Heart left ventricle (tissue), 16 donors: Measurements from ENCODE around the gene LSM12. TPM values are rescaled to one million over a fixed set of nuclear protein-coding genes. Genes with fewer than 3 reads are reported as not detected.
A peak's percentile ranks its signal among the peaks of the same experiment; 100 is the strongest.

Experiments
- ATAC-seq, 4 donors: fragments of 200-7000 bp; cut with Tn5 transposase; one replicate each; pipeline ENCODE4 v1.9.1; 2020 to 2022; ENCODE audit warnings: moderate library complexity in 4 of 4, mild to moderate bottlenecking in 3 of 4, moderate number of reproducible peaks in 1 of 4
- DNase-seq, 5 donors: peaks; one replicate each; pipeline ENCODE4 v3.0.0-alpha.2; 2020
- H3K27ac ChIP-seq, 12 donors: fragments of 200-600 bp; sonication (generic) in 4 of 12; one replicate each; pipeline versions ENCODE4 v1.5.0 to v1.8.0; 2016 to 2022; ENCODE audit warnings: mild to moderate bottlenecking in 2 of 12
- H3K27me3 ChIP-seq, 9 donors: fragments of 200-600 bp; sonication (generic) in 2 of 9; one replicate each; pipeline versions ENCODE4 v1.5.1 to v1.8.0; 2016 to 2022; ENCODE audit warnings: mild to moderate bottlenecking in 3 of 9
- H3K36me3 ChIP-seq, 9 donors: fragments of 200-600 bp; sonication (generic) in 2 of 9; one replicate each; pipeline versions ENCODE4 v1.5.0 to v1.8.0; 2018 to 2022; ENCODE audit warnings: mild to moderate bottlenecking in 2 of 9
- H3K4me1 ChIP-seq, 12 donors: fragments of 200-600 bp; sonication (generic) in 4 of 12; one replicate each; pipeline versions ENCODE4 v1.5.0 to v1.8.0; 2016 to 2022; ENCODE audit warnings: mild to moderate bottlenecking in 3 of 12
- H3K4me3 ChIP-seq, 12 donors: fragments of 200-600 bp; sonication (generic) in 4 of 12; one replicate each; pipeline versions ENCODE4 v1.5.0 to v1.8.0; 2017 to 2022; ENCODE audit warnings: mild to moderate bottlenecking in 9 of 12, moderate library complexity in 4 of 12
- H3K9me3 ChIP-seq, 12 donors: fragments of 200-600 bp; sonication (generic) in 4 of 12; one replicate each; pipeline versions ENCODE4 v1.5.0 to v1.8.0; 2016 to 2022; ENCODE audit warnings: mild to moderate bottlenecking in 1 of 12
- CTCF ChIP-seq, 12 donors: fragments of 200-600 bp; sonication (generic) in 4 of 12; IDR thresholded peaks; one replicate each; pipeline versions ENCODE4 v1.5.0 to v1.8.0; 2018 to 2022; ENCODE audit warnings: antibody characterized with exemption in 12 of 12, mild to moderate bottlenecking in 5 of 12
- POLR2A ChIP-seq, 2 donors: fragments of 450-650 bp; IDR thresholded peaks; one replicate each; pipeline ENCODE4 v1.6.1; 2017; ENCODE audit warnings: antibody characterized with exemption in 2 of 2, mild to moderate bottlenecking in 2 of 2, moderate library complexity in 2 of 2
- WGBS, 4 donors: extraction: QIAGEN DNeasy Blood & Tissue Kit in 2 of 4; methylation state at CpG; one replicate each; pipeline versions ENCODE4 v1.1.5 to v1.1.7; 2013 to 2018; 5-methylcytosine and 5-hydroxymethylcytosine counted together
- intact Hi-C, 10 donors: fragments of 100-400 bp; cut with DNase I; formaldehyde crosslinking; loops; one replicate each; pipeline versions ENCODE4 v1.11.1 to v1.14.2; 2022
- polyA plus RNA-seq, 2 donors: library from polyadenylated mRNA; stranded (reverse); fragments of 200-250 nt; gene quantifications; one replicate each; pipeline ENCODE4 v1.2.3, GENCODE V29; 2013
- total RNA-seq, 9 donors: library from RNA; depleted of rRNA in 2 of 9; stranded (reverse); fragments of >200 nt in 2 of 9; fragmentation: NEBNext Ultra II Directional in 3 of 9; extraction: Animal tissue kit (Norgen Biotek cat#: 25700) in 3 of 9; gene quantifications; one replicate each; pipeline versions ENCODE4 v1.1.0 to v1.2.4, GENCODE V29; 2016 to 2023
- donor health status: ischemic (EF 13 %, LVEDD 7.1; RV severe dilation, severe dysfunction).
- donor health status: healthy with polysubstance abuse.
- donor health status: DM: no; HTN: yes; CAD: no.
- donor health status: DM: no; HTN: no; CAD: no.
- donor health status: ischemic (EF 25% LVEDD 6.9; RV normal size, moderate dysfunction).
- donor health status: ischemic (EF 25% LVEDD 5.7; RV mildly dilated, moderate dysfunction).
- donor health status: healthy.
- donor health status: DM: yes; HTN: yes; CAD: no.
- donor health status: ischemic (EF 35%, LVEDD 5.7; RV mildly dilated, moderate dysfunction).
- donor health status: nonischemic (EF 11% LVEDD 7.7; RV severe dilation, severe dysfunction).
- donor health status: DM: yes; HTN: yes; CAD: no.
- donor health status: PGD.
- donor health status: ischemic (EF 29% LVEDD 5.4; RV normal size, mild dysfunction).
- donor health status: nonischemic (EF 23%, LVEDD 6.1; RV moderate dilation, normal function).

Gene LSM12
- total and polyA plus RNA-seq, 11 donors, result 30.8 to 55.6 (median 43.7) TPM

GRCh38 chr17:44086364-44087311 lies 20.2 kb upstream of the LSM12 start:
- Histone ChIP-seq H3K27ac (peak overlapping the region in 4 of 12 donors; percentile 13 to 64 (median 41)), H3K36me3 (peaks cover 0 to 100% (median 88%) of the 10 kb centered on the region in 9 donors), H3K9me3 (no peaks in the 10 kb centered on the region), H3K4me1 (peaks cover 0 to 8% (median 0%) of the 10 kb centered on the region in 12 donors), H3K27me3 (no peaks in the 10 kb centered on the region), H3K4me3 (no peak overlapping the region)
- WGBS, 4 donors, result 60 to 75% (median 63%) methylated on average over 16 to 23 of the region's 23 CpGs
- intact Hi-C loops, result no loop called here
- TF ChIP-seq CTCF (IDR thresholded peaks at IDR 0.05), result no peak
- no peak for TF ChIP-seq POLR2A (IDR thresholded peaks at IDR 0.05)
- peak in 1 of 5 donors; percentile 66 for DNase-seq
- ATAC-seq, result peak in 3 of 4 donors; percentile 15 to 63 (median 26)

- H3K27me3 ChIP-seq, result no peaks in the 10 kb centered on the region
- ATAC-seq (no peak), DNase-seq (no peak)
- TF ChIP-seq POLR2A (IDR thresholded peaks at IDR 0.05), result no peak
- TF ChIP-seq CTCF (IDR thresholded peaks at IDR 0.05), result no peak
- peak overlapping the region in 3 of 12 donors; percentile 13 to 64 (median 59) for H3K27ac ChIP-seq
- H3K36me3 ChIP-seq, result peaks cover 0 to 100% (median 86%) of the 10 kb centered on the region in 9 donors
- WGBS, 4 donors, result 70 to 75% (median 75%) methylated on average over 5 of the region's 5 CpGs
- peaks cover 0 to 8% (median 0%) of the 10 kb centered on the region in 12 donors for H3K4me1 ChIP-seq
- intact Hi-C loops, result no loop called here
- no peaks in the 10 kb centered on the region for H3K9me3 ChIP-seq
- H3K4me3 ChIP-seq, result no peak overlapping the region
Observed at GRCh38 chr17:44085908-44086307, 19.4 kb upstream of the LSM12 start.

- peaks cover 0 to 100% (median 86%) of the 10 kb centered on the region in 9 donors for H3K36me3 ChIP-seq
- TF ChIP-seq CTCF (IDR thresholded peaks at IDR 0.05) (no peak), POLR2A (IDR thresholded peaks at IDR 0.05) (no peak)
- ATAC-seq (no peak), DNase-seq (no peak)
- H3K4me1 ChIP-seq, result peaks cover 0 to 8% (median 0%) of the 10 kb centered on the region in 12 donors
- no peak overlapping the region for H3K4me3 ChIP-seq
- intact Hi-C loops, result loop anchor here in 1 of 10 donors (5.0 kb wide), 1 partner anchor 32 kb away; no protein-coding TSS in a partner anchor
- no peak overlapping the region for H3K27ac ChIP-seq
- WGBS, 4 donors, result 78 to 87% (median 83%) methylated on average over 7 of the region's 7 CpGs
- H3K27me3 ChIP-seq, result no peaks in the 10 kb centered on the region
- H3K9me3 ChIP-seq, result no peaks in the 10 kb centered on the region
Observed at GRCh38 chr17:44084921-44085320, 18.4 kb upstream of the LSM12 start.

- H3K4me3 ChIP-seq, result no peak overlapping the region
- H3K4me1 ChIP-seq, result peaks cover 0 to 8% (median 0%) of the 10 kb centered on the region in 12 donors
- H3K27ac ChIP-seq, result no peak overlapping the region
- TF ChIP-seq POLR2A (IDR thresholded peaks at IDR 0.05) (no peak), CTCF (IDR thresholded peaks at IDR 0.05) (peak in 7 of 12 donors; percentile 10 to 37 (median 15))
- intact Hi-C loops, result loop anchor here in 1 of 10 donors (5.0 kb wide), 1 partner anchor 33 kb away; no protein-coding TSS in a partner anchor
- DNase-seq (no peak), ATAC-seq (no peak)
- no peaks in the 10 kb centered on the region for H3K27me3 ChIP-seq
- 67 to 74% (median 70%) methylated on average over 9 to 10 of the region's 10 CpGs for WGBS, 4 donors
- peaks cover 0 to 100% (median 88%) of the 10 kb centered on the region in 9 donors for H3K36me3 ChIP-seq
- H3K9me3 ChIP-seq, result no peaks in the 10 kb centered on the region
Observed at GRCh38 chr17:44084131-44084538, 17.7 kb upstream of the LSM12 start.
